LNCAP (cell line): ENCODE results near the gene CALML3.

Experiments used
- TF ChIP-seq, protein P1 (sequence below): fragments of 450-650 bp; IDR thresholded peaks from 2 replicates; pipeline ENCODE4 v1.5.1; 2017; ENCODE audit warnings: mild to moderate bottlenecking

CALML3 gene

DNA sequence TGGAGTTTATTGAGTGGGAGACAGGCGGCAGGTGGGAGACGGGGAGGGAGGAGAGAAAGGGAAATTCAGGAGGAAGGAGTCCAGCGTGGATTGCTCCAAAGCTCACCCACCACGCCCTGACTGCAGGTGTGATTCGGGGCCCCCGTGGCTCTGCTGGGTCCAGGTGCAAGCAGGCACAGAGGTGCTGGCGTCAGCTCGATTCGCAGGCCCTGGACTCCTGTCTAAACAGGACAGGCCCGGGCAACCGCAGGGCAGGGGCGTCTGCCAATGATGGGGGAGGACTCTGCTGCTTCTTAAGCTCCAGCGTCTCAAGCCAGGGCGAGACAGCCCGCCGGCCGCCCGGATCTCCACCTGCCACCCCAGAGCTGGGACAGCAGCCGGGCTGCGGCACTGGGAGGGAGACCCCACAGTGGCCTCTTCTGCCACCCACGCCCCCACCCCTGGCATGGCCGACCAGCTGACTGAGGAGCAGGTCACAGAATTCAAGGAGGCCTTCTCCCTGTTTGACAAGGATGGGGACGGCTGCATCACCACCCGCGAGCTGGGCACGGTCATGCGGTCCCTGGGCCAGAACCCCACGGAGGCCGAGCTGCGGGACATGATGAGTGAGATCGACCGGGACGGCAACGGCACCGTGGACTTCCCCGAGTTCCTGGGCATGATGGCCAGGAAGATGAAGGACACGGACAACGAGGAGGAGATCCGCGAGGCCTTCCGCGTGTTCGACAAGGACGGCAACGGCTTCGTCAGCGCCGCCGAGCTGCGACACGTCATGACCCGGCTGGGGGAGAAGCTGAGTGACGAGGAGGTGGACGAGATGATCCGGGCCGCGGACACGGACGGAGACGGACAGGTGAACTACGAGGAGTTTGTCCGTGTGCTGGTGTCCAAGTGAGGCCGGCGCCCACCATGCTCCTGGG, at the start of gene CALML3:
Gene CALML3, plus strand, starts transcription at position 321 of the 920 bp plus-strand sequence. Its CDS starts 125 bp downstream, at position 446.
- TF ChIP-seq, protein P1, sequence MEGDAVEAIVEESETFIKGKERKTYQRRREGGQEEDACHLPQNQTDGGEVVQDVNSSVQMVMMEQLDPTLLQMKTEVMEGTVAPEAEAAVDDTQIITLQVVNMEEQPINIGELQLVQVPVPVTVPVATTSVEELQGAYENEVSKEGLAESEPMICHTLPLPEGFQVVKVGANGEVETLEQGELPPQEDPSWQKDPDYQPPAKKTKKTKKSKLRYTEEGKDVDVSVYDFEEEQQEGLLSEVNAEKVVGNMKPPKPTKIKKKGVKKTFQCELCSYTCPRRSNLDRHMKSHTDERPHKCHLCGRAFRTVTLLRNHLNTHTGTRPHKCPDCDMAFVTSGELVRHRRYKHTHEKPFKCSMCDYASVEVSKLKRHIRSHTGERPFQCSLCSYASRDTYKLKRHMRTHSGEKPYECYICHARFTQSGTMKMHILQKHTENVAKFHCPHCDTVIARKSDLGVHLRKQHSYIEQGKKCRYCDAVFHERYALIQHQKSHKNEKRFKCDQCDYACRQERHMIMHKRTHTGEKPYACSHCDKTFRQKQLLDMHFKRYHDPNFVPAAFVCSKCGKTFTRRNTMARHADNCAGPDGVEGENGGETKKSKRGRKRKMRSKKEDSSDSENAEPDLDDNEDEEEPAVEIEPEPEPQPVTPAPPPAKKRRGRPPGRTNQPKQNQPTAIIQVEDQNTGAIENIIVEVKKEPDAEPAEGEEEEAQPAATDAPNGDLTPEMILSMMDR, result no peak

DNA sequence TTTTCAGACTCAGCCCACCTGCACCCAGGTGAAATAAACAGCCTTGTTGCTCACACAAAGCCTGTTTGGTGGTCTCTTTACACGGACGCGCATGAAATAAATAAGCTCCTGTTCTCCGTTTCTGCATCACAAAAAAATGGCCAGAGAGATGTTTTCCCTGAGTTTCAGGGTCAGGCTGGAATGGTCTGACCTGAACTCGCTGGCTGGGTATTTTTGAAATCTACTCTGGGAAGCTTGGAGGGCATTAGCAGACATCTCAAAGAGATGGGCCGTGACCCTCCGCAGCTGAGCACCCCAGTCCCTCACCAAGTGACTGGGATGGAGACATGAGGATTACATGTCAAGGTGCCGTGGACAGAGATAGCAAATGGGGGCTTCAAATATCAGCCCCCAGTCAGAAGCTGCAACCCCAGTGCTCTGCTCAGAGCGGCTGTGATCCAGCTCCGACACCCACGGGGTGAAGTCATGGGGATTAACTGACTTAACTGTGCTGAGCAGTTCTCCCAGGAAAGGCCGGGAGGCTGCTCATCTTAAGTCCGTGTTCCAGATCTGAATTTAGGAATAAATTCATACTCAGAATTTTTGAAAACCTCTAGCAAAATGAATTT, 47.7 kb upstream of the CALML3 start:
- TF ChIP-seq, protein P1, result no peak

DNA sequence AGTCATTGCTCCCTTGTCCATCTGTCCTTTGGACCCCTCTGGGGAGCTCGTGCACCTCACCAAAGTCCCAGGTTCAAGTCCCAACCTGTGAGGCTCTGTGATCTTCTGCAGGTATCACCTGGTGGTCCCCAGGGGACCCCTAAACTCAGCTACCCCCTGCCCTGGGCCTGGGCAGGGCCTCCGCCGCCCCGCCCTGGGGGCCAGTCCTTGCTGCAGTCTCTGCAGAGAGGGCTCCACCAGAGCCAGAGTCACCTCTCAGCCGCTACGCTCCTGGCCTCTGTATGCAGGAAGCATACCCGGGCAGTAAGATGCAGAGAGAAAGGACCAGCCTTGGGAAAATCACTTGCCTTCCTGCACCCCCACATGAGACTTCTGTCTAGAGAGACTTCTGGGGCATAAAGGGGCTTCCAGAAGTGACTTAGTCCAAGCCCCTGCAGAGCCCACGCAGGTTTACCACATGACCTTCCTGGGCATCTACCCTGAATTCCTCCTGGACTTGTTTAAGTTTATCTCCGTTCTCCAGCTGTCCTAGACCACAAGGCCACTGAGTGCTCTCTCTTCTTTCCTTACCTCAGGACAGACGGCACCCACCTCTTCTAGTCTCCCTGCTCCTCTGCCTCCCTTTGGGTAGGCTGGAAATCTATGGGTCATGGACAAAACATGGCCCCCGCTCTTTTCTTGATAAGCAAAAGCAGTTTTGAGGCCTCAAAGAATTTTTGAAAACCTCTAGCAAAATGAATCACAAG, 46.6 kb upstream of the CALML3 start:
- TF ChIP-seq, protein P1, result no peak

DNA sequence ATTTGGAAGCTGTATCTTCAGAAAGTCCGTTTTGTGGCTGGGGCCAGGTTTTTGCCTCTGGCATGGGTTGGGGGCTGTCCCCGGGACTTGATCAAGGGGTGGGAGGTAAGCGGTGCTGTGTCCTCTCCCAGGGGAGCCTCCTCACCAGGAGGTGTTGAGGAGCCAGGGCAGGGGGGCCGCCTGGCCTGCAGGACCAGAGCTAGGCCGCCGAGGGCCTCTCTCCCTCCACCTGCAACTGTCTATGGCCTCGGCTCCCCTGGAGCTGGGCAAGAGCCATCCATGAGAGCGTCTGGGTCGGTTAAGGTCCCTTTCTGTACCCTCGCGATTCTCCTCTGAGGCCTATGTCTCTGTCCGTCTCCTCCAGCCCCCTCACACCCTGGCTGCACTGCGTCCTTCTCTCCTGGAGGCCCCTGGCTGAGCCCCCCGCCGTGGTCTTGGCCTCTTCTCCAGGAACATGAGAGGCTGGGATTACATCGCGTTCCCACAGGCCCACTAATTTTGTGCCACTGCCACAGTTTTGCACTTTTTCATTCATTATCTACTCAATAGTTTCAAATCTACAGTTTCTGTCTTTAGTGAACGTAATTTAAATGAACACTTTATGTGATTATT, 46.0 kb upstream of the CALML3 start:
- TF ChIP-seq, protein P1, result no peak

DNA sequence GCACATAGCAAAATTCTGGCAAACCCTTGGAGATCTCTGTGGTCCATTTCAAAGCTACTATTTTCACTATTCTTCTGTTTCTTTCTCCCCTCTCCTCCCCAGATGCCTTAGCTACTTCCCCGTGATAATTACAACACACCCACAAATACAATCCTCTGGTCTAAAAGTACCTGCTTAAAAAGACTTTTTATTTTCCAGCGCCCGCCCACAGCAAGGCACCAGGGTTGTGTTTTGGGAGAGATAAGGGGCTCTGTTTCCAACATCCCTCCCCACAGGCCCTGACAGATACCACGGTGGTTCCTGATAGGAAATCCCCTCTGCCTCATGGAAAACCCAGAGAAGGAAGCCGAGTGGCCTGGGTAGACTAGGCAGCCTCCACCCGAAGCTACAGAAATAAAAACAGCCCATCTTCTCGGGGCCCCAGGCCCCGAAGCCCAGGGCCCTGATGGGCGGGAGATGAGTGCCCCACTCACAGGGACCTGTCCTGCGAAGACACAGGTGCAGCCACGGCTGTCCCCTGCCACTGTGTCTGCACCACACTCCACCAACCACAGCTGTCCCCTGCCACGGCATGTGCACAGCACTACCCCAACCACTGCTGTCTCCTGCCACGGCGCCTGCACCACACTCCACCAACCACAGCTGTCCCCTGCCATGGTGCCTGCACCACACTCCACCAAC, 45.1 kb upstream of the CALML3 start:
- TF ChIP-seq, protein P1, result no peak

DNA sequence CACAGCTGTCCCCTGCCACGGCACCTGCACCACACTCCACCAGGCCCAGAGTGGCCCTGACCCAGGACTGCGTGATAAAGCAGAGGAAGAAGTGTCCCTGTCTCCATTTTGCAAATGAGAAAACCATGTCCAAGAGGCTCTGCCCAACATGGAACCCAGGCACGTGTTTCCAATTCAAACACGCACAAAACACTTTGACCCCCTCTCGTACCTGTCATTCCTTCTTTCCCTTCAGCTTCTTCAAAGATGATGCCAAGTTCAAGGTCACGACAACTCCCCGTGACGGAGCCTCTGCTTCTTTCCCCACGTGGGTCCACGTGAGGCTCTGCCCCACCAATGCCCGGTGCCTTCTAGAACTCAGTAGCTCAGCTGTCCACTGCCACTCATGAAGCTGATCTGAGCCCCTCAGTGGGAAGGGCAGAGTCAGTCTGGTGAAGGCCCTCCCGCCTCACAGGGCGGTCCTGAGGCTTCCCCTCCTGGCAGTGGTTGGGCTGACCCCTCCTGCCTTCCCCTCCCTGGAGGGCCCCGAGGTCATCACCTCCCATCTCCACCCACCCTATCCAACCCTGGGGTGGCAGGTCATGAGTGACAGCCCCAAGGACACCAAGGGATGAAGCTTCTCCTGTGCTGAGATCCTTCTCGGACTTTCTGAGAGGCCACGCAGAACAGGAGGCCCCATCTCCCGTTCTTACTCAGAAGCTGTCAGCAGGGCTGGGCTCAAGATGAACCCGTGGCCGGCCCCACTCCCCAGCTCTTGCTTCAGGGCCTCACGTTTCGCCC, 44.4 kb upstream of the CALML3 start:
- TF ChIP-seq, protein P1, result no peak
